ENCODE data around the gene IRF7.
A peak's percentile ranks its signal among the peaks of the same experiment; 100 is the strongest.

The IRF7 gene

DNA sequence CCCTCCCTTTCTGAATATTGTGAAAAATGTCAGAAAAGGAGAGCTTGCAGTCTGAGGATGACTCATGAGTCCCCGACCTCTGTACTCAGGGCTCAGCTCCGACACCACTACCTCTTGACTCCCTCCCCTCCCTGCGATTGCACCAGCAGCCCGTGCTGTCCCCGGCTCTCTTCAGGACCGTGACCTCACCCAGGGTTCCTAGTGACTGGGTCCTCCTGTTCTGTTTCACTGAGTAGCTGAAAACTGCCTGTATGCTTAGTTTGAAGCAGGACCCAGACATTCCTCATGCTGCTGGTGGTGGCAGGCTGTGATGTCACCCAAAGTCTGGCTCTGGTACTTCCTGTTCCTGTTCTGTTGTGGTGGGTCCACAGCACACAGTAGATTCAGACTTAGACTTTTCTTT lies 27.8 kb downstream of the IRF7 start:
- TF ChIP-seq, protein P1, sequence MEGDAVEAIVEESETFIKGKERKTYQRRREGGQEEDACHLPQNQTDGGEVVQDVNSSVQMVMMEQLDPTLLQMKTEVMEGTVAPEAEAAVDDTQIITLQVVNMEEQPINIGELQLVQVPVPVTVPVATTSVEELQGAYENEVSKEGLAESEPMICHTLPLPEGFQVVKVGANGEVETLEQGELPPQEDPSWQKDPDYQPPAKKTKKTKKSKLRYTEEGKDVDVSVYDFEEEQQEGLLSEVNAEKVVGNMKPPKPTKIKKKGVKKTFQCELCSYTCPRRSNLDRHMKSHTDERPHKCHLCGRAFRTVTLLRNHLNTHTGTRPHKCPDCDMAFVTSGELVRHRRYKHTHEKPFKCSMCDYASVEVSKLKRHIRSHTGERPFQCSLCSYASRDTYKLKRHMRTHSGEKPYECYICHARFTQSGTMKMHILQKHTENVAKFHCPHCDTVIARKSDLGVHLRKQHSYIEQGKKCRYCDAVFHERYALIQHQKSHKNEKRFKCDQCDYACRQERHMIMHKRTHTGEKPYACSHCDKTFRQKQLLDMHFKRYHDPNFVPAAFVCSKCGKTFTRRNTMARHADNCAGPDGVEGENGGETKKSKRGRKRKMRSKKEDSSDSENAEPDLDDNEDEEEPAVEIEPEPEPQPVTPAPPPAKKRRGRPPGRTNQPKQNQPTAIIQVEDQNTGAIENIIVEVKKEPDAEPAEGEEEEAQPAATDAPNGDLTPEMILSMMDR (IDR thresholded peaks at IDR 0.05; ENCODE audit: low read depth, low read length, missing control alignments) = no peak
- peak overlapping the region; percentile 82 for H3K27ac ChIP-seq
- in situ Hi-C loops (cut with HindIII; ENCODE audit: low pct_ligation_motif_present, low sequenced_read_pairs) = no loop called here
- H3K27me3 ChIP-seq (replicated peaks) = no peaks in the 10 kb centered on the region
- peaks cover 52% of the 10 kb centered on the region for H3K36me3 ChIP-seq (replicated peaks)
- DNase-seq = peak; percentile 82
- H3K4me3 ChIP-seq (ENCODE audit: low read depth, low read length) = no peak overlapping the region

DNA sequence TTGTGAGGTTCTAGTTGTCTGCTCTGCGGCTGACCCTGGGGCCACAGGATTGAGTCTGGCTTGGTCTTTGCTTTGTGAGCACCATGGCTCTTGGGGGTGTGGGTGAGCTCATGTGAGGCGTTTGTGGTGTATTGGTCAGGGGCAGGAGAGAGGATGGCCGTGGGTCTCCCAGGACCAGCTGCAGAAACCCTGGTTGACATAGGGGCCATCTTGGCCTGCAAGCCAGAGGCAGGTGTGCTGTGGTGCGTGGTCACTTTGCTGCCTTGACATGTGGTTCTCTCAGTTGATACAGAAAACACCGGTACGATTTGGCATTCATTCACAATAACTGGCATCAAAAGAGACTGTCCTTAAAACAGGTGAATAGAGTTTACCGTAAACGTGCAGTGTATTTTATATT lies 28.2 kb downstream of the IRF7 start:
- peaks cover 52% of the 10 kb centered on the region for H3K36me3 ChIP-seq (replicated peaks)
- no peaks in the 10 kb centered on the region for H3K27me3 ChIP-seq (replicated peaks)
- H3K27ac ChIP-seq = peak overlapping the region; percentile 82
- TF ChIP-seq, protein P1 (IDR thresholded peaks at IDR 0.05; ENCODE audit: low read depth, low read length, missing control alignments) = no peak
- in situ Hi-C loops (cut with HindIII; ENCODE audit: low pct_ligation_motif_present, low sequenced_read_pairs) = no loop called here
- no peak for DNase-seq
- H3K4me3 ChIP-seq (ENCODE audit: low read depth, low read length) = no peak overlapping the region

DNA sequence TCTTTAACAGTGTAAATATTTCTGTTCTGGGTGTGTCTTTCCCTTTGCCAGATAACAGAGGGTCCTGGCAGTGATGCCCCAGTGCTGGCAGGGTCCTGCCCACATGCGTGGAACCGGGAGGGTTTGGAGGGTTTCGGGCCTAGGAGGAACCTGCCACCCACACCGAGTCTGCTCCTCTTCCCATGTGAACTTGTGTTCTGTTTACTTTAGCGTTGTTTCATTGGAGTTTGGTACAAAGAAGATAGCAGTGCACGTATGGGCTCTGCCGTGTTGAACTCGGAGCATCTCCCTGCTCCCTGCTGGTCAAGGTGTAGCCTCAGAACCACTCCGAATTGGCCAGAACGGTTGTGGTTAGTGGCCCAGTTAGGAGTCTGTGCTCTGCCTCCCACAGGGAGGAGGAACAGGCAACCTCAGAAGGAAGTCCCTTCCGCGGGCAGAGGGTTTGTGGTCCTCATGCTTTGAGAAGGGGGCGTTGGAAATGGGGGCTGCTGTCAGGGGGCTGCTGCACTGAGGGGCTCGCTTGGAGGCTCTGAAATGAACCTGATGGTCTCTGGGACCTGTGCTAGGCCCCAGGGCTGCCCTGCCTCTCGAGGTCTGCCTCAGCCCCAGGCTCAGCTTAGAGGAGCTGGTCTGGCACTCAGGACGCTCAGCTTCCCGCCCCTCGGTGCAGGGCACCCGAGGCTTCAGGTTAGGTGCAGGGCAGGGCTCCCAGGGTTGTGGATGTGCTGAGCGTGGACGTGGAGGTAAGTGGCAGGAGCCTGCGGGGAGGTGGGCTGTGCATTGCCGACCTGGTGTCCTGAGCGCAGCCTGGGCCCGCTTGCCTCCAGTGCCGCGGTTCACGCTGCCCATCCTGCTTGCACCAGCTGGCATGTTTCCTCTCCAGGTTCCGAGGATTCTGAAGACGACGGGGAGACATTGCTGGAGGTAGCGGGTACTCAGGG lies 29.1 kb downstream of the IRF7 start:
- peaks cover 55% of the 10 kb centered on the region for H3K36me3 ChIP-seq (replicated peaks)
- no peak for DNase-seq
- no peak overlapping the region for H3K4me3 ChIP-seq (ENCODE audit: low read depth, low read length)
- H3K27me3 ChIP-seq (replicated peaks) = no peaks in the 10 kb centered on the region
- in situ Hi-C loops (cut with HindIII; ENCODE audit: low pct_ligation_motif_present, low sequenced_read_pairs) = no loop called here
- no peak overlapping the region for H3K27ac ChIP-seq
- TF ChIP-seq, protein P1 (IDR thresholded peaks at IDR 0.05; ENCODE audit: low read depth, low read length, missing control alignments) = no peak

DNA sequence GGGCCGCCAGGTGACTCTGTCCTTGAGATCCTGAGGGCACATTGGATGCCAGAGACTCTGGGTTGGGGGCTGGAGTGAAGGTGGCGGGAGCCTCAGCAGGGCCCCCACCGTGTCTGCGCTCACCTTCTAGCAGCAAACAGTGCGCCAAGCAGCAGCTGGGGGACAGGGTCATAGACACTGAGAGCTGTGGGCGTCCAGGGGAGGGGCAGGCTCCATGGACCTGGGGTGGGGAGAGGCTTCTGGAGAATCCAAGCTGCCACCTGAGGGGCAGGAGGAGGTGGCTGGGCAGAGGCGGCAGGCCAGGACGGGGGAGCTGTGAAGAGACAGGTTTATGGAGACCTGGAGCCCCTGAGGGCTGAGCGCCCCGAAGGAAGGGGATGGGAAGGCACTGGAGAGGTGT lies 31.5 kb downstream of the IRF7 start:
- Histone ChIP-seq H3K27me3 (replicated peaks) (no peaks in the 10 kb centered on the region), H3K4me3 (ENCODE audit: low read depth, low read length) (no peak overlapping the region), H3K27ac (no peak overlapping the region), H3K36me3 (replicated peaks) (peaks cover 41% of the 10 kb centered on the region)
- in situ Hi-C loops (cut with HindIII; ENCODE audit: low pct_ligation_motif_present, low sequenced_read_pairs) = no loop called here
- no peak for DNase-seq
- TF ChIP-seq, protein P1 (IDR thresholded peaks at IDR 0.05; ENCODE audit: low read depth, low read length, missing control alignments) = no peak

DNA sequence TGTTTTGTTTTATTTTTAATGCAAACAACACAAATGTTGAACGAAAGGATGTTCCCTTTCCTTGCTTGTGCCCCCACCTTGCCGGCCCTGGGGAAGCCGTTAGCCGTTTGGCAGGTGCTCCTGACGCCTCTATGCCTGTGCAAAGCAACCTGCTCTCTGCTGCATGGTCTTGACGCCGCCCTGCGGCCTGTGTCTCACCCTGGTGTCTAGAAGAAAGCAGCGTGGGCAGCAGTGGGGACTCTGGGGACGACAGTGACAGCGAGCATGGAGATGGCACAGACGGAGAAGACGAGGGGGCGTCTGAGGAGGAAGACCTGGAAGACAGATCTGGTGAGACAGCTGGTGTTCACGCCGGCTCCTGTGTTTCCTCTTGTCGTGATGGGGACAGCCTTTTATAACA lies 34.0 kb downstream of the IRF7 start:
- in situ Hi-C loops (cut with HindIII; ENCODE audit: low pct_ligation_motif_present, low sequenced_read_pairs) = no loop called here
- no peak for DNase-seq

More for the DNA sequence above, 34.0 kb downstream of the IRF7 start:
- H3K27me3 ChIP-seq (replicated peaks) = no peaks in the 10 kb centered on the region
- H3K36me3 ChIP-seq (replicated peaks) = peaks cover 27% of the 10 kb centered on the region
- H3K27ac ChIP-seq = no peak overlapping the region
- TF ChIP-seq, protein P1 (IDR thresholded peaks at IDR 0.05; ENCODE audit: low read depth, low read length, missing control alignments) = no peak
- no peak overlapping the region for H3K4me3 ChIP-seq (ENCODE audit: low read depth, low read length)

Measured in brain microvascular endothelial cell (primary cell).